Vagina (tissue), 2 donors: ENCODE data around the gene TLNRD1. TPM values are rescaled to one million over a fixed set of nuclear protein-coding genes. Genes with fewer than 3 reads are reported as not detected.

ENCODE experiments used
- DNase-seq, 2 donors: peaks; one replicate each; pipeline ENCODE4 v3.0.0-alpha.2; 2017; ENCODE audit errors: extremely low spot score in 2 of 2
- H3K27ac ChIP-seq: fragments of 200-600 bp; sonication (generic); one replicate; pipeline ENCODE4 v1.5.1; 2019
- H3K27me3 ChIP-seq: fragments of 200-600 bp; sonication (generic); one replicate; pipeline ENCODE4 v1.5.1; 2019
- H3K36me3 ChIP-seq, 2 donors: fragments of 200-600 bp; sonication (generic); one replicate each; pipeline ENCODE4 v1.5.1; 2017 to 2019
- H3K4me1 ChIP-seq: fragments of 200-600 bp; sonication (generic); one replicate; pipeline ENCODE4 v1.5.1; 2019
- H3K4me3 ChIP-seq, 2 donors: fragments of 200-600 bp; sonication (generic); 1 replicate in 1 of 2; 2 replicates in 1 of 2; pipeline ENCODE4 v1.5.1; 2016 to 2019
- H3K9me3 ChIP-seq: fragments of 200-600 bp; sonication (generic); one replicate; pipeline ENCODE4 v1.5.1; 2019
- CTCF ChIP-seq, 3 experiments: fragments of 450-650 bp in 2 of 3; fragments of 200-600 bp in 1 of 3; sonication (generic) in 1 of 3; IDR thresholded peaks; one replicate each; pipeline ENCODE4 v1.5.1; 2017 to 2019; ENCODE audit warnings: antibody characterized with exemption in 3 of 3, mild to moderate bottlenecking in 2 of 3, moderate library complexity in 2 of 3
- POLR2A ChIP-seq, 2 donors: fragments of 450-650 bp; IDR thresholded peaks; one replicate each; pipeline ENCODE4 v1.6.1; 2017; ENCODE audit warnings: antibody characterized with exemption in 2 of 2, mild to moderate bottlenecking in 2 of 2, moderate library complexity in 2 of 2
- POLR2AphosphoS5 ChIP-seq, 2 donors: sonication (generic); formaldehyde crosslinking; IDR thresholded peaks; one replicate each; pipeline ENCODE4 v1.9.0; 2017; ENCODE audit warnings: antibody characterized with exemption in 2 of 2, mild to moderate bottlenecking in 2 of 2, low read depth in 1 of 2; ENCODE audit not compliant: insufficient read depth in 1 of 2
- intact Hi-C: fragments of 100-400 bp; cut with DNase I; formaldehyde crosslinking; loops from one replicate; pipeline ENCODE4 v1.15.1; 2023
- total RNA-seq: library from RNA; depleted of rRNA; stranded (reverse); fragments of >200 nt; gene quantifications from one replicate; pipeline ENCODE4 v1.2.3, GENCODE V29; 2016

Gene TLNRD1
- total RNA-seq, 1 donor from 2014 or later = 28.0 TPM

- TF ChIP-seq POLR2AphosphoS5 (IDR thresholded peaks at IDR 0.05; ENCODE audit: insufficient read depth in 1 of 2, low read depth in 1 of 2) = no peak
- TF ChIP-seq CTCF (IDR thresholded peaks at IDR 0.05) = no peak
- no peak for TF ChIP-seq POLR2A (IDR thresholded peaks at IDR 0.05)
- H3K27me3 ChIP-seq = no peaks in the 10 kb centered on the region
- H3K4me3 ChIP-seq = no peak overlapping the region
- intact Hi-C loops = no loop called here
- no peaks in the 10 kb centered on the region for H3K36me3 ChIP-seq
- H3K4me1 ChIP-seq = peaks cover 13% of the 10 kb centered on the region
- DNase-seq = no peak
- H3K27ac ChIP-seq = peak overlapping the region; percentile 70
- no peaks in the 10 kb centered on the region for H3K9me3 ChIP-seq
These were observed 23.6 kb downstream of the TLNRD1 start for GRCh38 chr15:81024265-81024872.

- H3K9me3 ChIP-seq = no peaks in the 10 kb centered on the region
- no peaks in the 10 kb centered on the region for H3K27me3 ChIP-seq
- no peak overlapping the region for H3K4me3 ChIP-seq
- no peak for DNase-seq
- no peak for TF ChIP-seq POLR2A (IDR thresholded peaks at IDR 0.05)
- TF ChIP-seq CTCF (IDR thresholded peaks at IDR 0.05) = no peak
- TF ChIP-seq POLR2AphosphoS5 (IDR thresholded peaks at IDR 0.05; ENCODE audit: insufficient read depth in 1 of 2, low read depth in 1 of 2) = no peak
- no peaks in the 10 kb centered on the region for H3K36me3 ChIP-seq
- intact Hi-C loops = no loop called here
- H3K4me1 ChIP-seq = peaks cover 13% of the 10 kb centered on the region
- no peak overlapping the region for H3K27ac ChIP-seq
These were observed 24.2 kb downstream of the TLNRD1 start for GRCh38 chr15:81024936-81025335.

GRCh38 chr15:81025721-81026370 is 25.1 kb downstream of the TLNRD1 start:
- no peak for DNase-seq
- no peak for TF ChIP-seq POLR2AphosphoS5 (IDR thresholded peaks at IDR 0.05; ENCODE audit: insufficient read depth in 1 of 2, low read depth in 1 of 2)
- TF ChIP-seq CTCF (IDR thresholded peaks at IDR 0.05) = no peak
- no peak for TF ChIP-seq POLR2A (IDR thresholded peaks at IDR 0.05)
- Histone ChIP-seq H3K4me3 (no peak overlapping the region), H3K9me3 (no peaks in the 10 kb centered on the region), H3K4me1 (peaks cover 13% of the 10 kb centered on the region), H3K36me3 (no peaks in the 10 kb centered on the region), H3K27ac (no peak overlapping the region), H3K27me3 (no peaks in the 10 kb centered on the region)
- intact Hi-C loops = no loop called here

GRCh38 chr15:81026836-81027599 is 26.3 kb downstream of the TLNRD1 start:
- no peak for TF ChIP-seq POLR2AphosphoS5 (IDR thresholded peaks at IDR 0.05; ENCODE audit: insufficient read depth in 1 of 2, low read depth in 1 of 2)
- TF ChIP-seq CTCF (IDR thresholded peaks at IDR 0.05) = no peak
- TF ChIP-seq POLR2A (IDR thresholded peaks at IDR 0.05) = no peak
- no peaks in the 10 kb centered on the region for H3K9me3 ChIP-seq
- no peak overlapping the region for H3K4me3 ChIP-seq
- H3K36me3 ChIP-seq = no peaks in the 10 kb centered on the region
- H3K27ac ChIP-seq = no peak overlapping the region
- peaks cover 13% of the 10 kb centered on the region for H3K4me1 ChIP-seq
- intact Hi-C loops = no loop called here
- H3K27me3 ChIP-seq = no peaks in the 10 kb centered on the region
- no peak for DNase-seq
